ENCODE measurements around the gene FXYD4. TPM values are rescaled to one million over a fixed set of nuclear protein-coding genes. Genes with fewer than 3 reads are reported as not detected.

Gene FXYD4
- total and polyA plus RNA-seq, 2 experiments from 2014 or later: not detected

DNA sequence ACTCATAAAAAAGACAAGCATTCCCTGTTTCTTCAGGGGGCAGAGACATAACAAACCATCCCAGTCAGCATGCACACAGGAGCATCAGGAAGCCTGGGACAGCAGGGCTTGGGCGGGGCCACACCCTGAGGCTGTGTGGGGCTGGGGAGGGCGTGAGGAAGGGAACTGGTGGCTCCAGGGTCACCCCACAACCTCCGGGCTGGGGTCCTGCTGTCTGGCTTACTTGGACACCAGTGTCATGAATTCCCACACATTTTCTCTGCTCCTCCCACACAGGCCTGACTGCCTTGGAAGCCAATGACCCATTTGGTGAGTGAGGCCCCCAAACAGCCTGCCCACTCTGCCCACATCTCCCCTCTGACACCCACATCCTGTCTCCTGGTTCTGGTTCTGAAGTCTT, 2.8 kb downstream of the FXYD4 start:
- Histone ChIP-seq H3K79me2 (replicated peaks; ENCODE audit: insufficient read depth) (no peaks in the 10 kb centered on the region), H3K4me1 (ENCODE audit: insufficient read depth) (no peaks in the 10 kb centered on the region; the same call in 1 of the 2 replicates), H3K4me3 (no peak overlapping the region), H3K4me2 (no peak overlapping the region), H4K20me1 (replicated peaks; ENCODE audit: insufficient read depth) (no peaks in the 10 kb centered on the region), H3K27ac (ENCODE audit: low read depth) (no peak overlapping the region), H3K9me2 (ENCODE audit: insufficient read depth) (no peaks in the 10 kb centered on the region), H3K27me3 (ENCODE audit: insufficient read depth) (no peaks in the 10 kb centered on the region), H2AFZ (no peak overlapping the region), H3F3A (replicated peaks; ENCODE audit: low read depth) (no peaks in the 10 kb centered on the region), H3K36me3 (ENCODE audit: insufficient read depth) (no peaks in the 10 kb centered on the region)
- H3K27ac Mint-ChIP-seq: no peak overlapping the region
- H3K27me3 Mint-ChIP-seq (ENCODE audit: insufficient read depth, low read depth, poor library complexity): peaks cover 18% of the 10 kb centered on the region
- H3K36me3 Mint-ChIP-seq (ENCODE audit: low read depth): no peaks in the 10 kb centered on the region
- TF ChIP-seq EZH2 (IDR thresholded peaks at IDR 0.05; ENCODE audit: low read depth, unreplicated experiment): no peak
- no peak for TF ChIP-seq POLR2AphosphoS5 (IDR thresholded peaks at IDR 0.05; ENCODE audit: low read depth)
- TF ChIP-seq, protein P1, sequence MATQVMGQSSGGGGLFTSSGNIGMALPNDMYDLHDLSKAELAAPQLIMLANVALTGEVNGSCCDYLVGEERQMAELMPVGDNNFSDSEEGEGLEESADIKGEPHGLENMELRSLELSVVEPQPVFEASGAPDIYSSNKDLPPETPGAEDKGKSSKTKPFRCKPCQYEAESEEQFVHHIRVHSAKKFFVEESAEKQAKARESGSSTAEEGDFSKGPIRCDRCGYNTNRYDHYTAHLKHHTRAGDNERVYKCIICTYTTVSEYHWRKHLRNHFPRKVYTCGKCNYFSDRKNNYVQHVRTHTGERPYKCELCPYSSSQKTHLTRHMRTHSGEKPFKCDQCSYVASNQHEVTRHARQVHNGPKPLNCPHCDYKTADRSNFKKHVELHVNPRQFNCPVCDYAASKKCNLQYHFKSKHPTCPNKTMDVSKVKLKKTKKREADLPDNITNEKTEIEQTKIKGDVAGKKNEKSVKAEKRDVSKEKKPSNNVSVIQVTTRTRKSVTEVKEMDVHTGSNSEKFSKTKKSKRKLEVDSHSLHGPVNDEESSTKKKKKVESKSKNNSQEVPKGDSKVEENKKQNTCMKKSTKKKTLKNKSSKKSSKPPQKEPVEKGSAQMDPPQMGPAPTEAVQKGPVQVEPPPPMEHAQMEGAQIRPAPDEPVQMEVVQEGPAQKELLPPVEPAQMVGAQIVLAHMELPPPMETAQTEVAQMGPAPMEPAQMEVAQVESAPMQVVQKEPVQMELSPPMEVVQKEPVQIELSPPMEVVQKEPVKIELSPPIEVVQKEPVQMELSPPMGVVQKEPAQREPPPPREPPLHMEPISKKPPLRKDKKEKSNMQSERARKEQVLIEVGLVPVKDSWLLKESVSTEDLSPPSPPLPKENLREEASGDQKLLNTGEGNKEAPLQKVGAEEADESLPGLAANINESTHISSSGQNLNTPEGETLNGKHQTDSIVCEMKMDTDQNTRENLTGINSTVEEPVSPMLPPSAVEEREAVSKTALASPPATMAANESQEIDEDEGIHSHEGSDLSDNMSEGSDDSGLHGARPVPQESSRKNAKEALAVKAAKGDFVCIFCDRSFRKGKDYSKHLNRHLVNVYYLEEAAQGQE (IDR thresholded peaks at IDR 0.05; ENCODE audit: unreplicated experiment): no peak
- TF ChIP-seq, protein P2, sequence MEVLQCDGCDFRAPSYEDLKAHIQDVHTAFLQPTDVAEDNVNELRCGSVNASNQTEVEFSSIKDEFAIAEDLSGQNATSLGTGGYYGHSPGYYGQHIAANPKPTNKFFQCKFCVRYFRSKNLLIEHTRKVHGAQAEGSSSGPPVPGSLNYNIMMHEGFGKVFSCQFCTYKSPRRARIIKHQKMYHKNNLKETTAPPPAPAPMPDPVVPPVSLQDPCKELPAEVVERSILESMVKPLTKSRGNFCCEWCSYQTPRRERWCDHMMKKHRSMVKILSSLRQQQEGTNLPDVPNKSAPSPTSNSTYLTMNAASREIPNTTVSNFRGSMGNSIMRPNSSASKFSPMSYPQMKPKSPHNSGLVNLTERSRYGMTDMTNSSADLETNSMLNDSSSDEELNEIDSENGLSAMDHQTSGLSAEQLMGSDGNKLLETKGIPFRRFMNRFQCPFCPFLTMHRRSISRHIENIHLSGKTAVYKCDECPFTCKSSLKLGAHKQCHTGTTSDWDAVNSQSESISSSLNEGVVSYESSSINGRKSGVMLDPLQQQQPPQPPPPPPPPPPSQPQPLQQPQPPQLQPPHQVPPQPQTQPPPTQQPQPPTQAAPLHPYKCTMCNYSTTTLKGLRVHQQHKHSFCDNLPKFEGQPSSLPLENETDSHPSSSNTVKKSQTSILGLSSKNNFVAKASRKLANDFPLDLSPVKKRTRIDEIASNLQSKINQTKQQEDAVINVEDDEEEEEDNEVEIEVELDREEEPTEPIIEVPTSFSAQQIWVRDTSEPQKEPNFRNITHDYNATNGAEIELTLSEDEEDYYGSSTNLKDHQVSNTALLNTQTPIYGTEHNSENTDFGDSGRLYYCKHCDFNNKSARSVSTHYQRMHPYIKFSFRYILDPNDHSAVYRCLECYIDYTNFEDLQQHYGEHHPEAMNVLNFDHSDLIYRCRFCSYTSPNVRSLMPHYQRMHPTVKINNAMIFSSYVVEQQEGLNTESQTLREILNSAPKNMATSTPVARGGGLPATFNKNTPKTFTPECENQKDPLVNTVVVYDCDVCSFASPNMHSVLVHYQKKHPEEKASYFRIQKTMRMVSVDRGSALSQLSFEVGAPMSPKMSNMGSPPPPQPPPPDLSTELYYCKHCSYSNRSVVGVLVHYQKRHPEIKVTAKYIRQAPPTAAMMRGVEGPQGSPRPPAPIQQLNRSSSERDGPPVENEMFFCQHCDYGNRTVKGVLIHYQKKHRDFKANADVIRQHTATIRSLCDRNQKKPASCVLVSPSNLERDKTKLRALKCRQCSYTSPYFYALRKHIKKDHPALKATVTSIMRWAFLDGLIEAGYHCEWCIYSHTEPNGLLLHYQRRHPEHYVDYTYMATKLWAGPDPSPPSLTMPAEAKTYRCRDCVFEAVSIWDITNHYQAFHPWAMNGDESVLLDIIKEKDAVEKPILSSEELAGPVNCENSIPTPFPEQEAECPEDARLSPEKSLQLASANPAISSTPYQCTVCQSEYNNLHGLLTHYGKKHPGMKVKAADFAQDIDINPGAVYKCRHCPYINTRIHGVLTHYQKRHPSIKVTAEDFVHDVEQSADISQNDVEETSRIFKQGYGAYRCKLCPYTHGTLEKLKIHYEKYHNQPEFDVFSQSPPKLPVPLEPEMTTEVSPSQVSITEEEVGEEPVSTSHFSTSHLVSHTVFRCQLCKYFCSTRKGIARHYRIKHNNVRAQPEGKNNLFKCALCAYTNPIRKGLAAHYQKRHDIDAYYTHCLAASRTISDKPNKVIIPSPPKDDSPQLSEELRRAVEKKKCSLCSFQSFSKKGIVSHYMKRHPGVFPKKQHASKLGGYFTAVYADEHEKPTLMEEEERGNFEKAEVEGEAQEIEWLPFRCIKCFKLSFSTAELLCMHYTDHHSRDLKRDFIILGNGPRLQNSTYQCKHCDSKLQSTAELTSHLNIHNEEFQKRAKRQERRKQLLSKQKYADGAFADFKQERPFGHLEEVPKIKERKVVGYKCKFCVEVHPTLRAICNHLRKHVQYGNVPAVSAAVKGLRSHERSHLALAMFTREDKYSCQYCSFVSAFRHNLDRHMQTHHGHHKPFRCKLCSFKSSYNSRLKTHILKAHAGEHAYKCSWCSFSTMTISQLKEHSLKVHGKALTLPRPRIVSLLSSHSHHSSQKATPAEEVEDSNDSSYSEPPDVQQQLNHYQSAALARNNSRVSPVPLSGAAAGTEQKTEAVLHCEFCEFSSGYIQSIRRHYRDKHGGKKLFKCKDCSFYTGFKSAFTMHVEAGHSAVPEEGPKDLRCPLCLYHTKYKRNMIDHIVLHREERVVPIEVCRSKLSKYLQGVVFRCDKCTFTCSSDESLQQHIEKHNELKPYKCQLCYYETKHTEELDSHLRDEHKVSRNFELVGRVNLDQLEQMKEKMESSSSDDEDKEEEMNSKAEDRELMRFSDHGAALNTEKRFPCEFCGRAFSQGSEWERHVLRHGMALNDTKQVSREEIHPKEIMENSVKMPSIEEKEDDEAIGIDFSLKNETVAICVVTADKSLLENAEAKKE (CRISPR knock-in tag; IDR thresholded peaks at IDR 0.05): no peak
- no peak for TF ChIP-seq EZH2phosphoT487 (IDR thresholded peaks at IDR 0.05; ENCODE audit: unreplicated experiment)
- no peak for TF ChIP-seq ZNF331 (CRISPR knock-in tag; IDR thresholded peaks at IDR 0.05; ENCODE audit: low read depth)
- no peak for TF ChIP-seq NANOG (IDR thresholded peaks at IDR 0.05; ENCODE audit: borderline replicate concordance)
- no peak for TF ChIP-seq JUNB (IDR thresholded peaks at IDR 0.05; ENCODE audit: unreplicated experiment)
- ATAC-seq (no peak), DNase-seq (ENCODE audit: low spot score) (no peak)
- no peaks in the 10 kb centered on the region for H3K9me3 Mint-ChIP-seq
- peaks cover 31% of the 10 kb centered on the region for H3K4me1 Mint-ChIP-seq
- no peak overlapping the region for H3K4me3 Mint-ChIP-seq
